ENCODE data around the gene CDH16. TPM values are rescaled to one million over a fixed set of nuclear protein-coding genes. Genes with fewer than 3 reads are reported as not detected.

The CDH16 gene
- total RNA-seq, 1 experiment from 2014 or later, result not detected

DNA sequence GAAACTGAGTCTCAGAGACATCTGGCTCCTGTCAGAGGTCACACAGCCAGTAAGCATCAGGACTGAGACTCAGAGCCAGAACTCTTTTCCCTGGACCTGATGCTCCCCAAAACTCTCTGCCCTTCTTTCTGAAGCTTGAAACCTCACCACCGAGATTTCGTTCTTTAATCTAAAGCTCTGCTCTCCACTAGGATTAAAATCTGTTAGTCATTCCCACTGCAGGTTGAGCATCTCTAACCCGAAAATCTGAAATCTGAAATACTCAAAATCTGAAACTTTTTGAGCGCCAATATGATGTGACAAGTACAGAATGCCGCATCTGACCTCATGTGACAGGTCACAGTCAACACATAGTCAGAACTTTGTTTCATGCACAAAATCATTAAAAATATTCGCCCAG is 2.2 kb downstream of the CDH16 start:
- Histone ChIP-seq H3K9me3 (replicated peaks) (no peaks in the 10 kb centered on the region), H3K4me3 (no peak overlapping the region), H3K36me3 (no peaks in the 10 kb centered on the region), H3K27ac (no peak overlapping the region), H3K27me3 (peaks cover 26% of the 10 kb centered on the region), H3K4me1 (peaks cover 6% of the 10 kb centered on the region; the same call in 1 of the 2 replicates)
- no peak for DNase-seq

- H3K27me3 ChIP-seq, result peaks cover 20% of the 10 kb centered on the region; the same call in 1 of the 2 replicates
- H3K9me3 ChIP-seq (replicated peaks), result no peaks in the 10 kb centered on the region
- no peak overlapping the region for H3K4me3 ChIP-seq
- H3K36me3 ChIP-seq, result no peaks in the 10 kb centered on the region
- H3K27ac ChIP-seq, result no peak overlapping the region
- no peak for DNase-seq
- peaks cover 6% of the 10 kb centered on the region; the same call in 1 of the 2 replicates for H3K4me1 ChIP-seq
Measured at GRCh38 chr16:66915041-66915440, 3.6 kb downstream of the CDH16 start.

DNA sequence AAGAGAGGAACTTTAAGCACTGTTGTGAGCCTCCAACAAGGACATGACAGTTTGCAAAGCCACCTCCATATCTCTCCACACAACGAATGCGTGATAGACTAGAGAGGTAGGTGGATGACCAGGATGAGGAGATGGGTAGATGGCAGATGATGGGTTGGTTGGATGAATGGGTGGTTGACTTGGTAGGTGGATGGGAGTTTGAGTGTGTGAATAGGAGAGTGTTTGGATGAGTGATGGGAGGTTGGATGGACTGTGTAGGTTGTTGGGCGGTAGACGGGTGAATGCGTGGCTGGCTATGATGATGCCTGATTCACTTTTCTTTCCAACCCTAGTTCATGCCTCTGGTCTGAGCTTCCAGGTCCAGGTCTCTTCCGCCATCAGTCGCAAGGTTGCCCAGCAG is 4.1 kb downstream of the CDH16 start:
- Histone ChIP-seq H3K4me3 (no peak overlapping the region), H3K4me1 (peaks cover 6% of the 10 kb centered on the region; the same call in 1 of the 2 replicates), H3K9me3 (replicated peaks) (no peaks in the 10 kb centered on the region), H3K27me3 (peaks cover 20% of the 10 kb centered on the region; the same call in 1 of the 2 replicates), H3K27ac (no peak overlapping the region), H3K36me3 (no peaks in the 10 kb centered on the region)
- no peak for DNase-seq

GRCh38 chr16:66913711-66914110 is 5.0 kb downstream of the CDH16 start:
- H3K27ac ChIP-seq, result no peak overlapping the region
- H3K4me3 ChIP-seq, result no peak overlapping the region
- H3K9me3 ChIP-seq (replicated peaks), result no peaks in the 10 kb centered on the region
- H3K27me3 ChIP-seq, result peaks cover 13% of the 10 kb centered on the region; the same call in 1 of the 2 replicates
- no peak for DNase-seq
- no peaks in the 10 kb centered on the region for H3K36me3 ChIP-seq
- H3K4me1 ChIP-seq, result peaks cover 6% of the 10 kb centered on the region; the same call in 1 of the 2 replicates

DNA sequence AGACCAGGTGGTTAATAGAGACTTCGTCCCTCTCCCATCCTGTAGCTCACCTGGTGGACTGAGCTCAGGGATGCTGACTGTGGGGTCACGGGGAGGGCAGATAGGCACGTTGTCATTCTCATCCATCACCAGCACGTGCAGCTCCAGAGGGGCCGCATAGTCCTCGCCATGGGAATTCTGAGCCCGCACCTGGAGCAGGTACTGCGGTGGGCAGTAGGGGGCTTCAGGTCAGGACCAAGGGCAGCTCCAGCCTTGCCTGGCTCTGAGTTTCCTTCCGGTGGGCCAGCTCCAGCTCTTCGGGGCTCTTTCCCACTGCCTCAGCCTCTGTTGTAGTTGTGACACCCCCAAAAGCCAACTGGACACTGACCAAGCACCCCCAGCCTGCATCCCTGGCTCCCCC is 5.6 kb downstream of the CDH16 start:
- Histone ChIP-seq H3K4me3 (no peak overlapping the region), H3K36me3 (no peaks in the 10 kb centered on the region), H3K27ac (no peak overlapping the region), H3K4me1 (peaks cover 6% of the 10 kb centered on the region; the same call in 1 of the 2 replicates), H3K9me3 (replicated peaks) (no peaks in the 10 kb centered on the region), H3K27me3 (0 out of 2 replicates have a peak, but pooled peaks cover 8% of the 10 kb centered on the region)
- no peak for DNase-seq

GRCh38 chr16:66911801-66912200 is 6.9 kb downstream of the CDH16 start:
- H3K27me3 ChIP-seq, result no peaks in the 10 kb centered on the region

GRCh38 chr16:66911112-66911511 is 7.6 kb downstream of the CDH16 start:
- Histone ChIP-seq H3K9me3 (replicated peaks) (no peaks in the 10 kb centered on the region), H3K27ac (no peak overlapping the region), H3K36me3 (no peaks in the 10 kb centered on the region), H3K4me3 (no peak overlapping the region), H3K4me1 (peaks cover 6% of the 10 kb centered on the region; the same call in 1 of the 2 replicates), H3K27me3 (no peaks in the 10 kb centered on the region)
- no peak for DNase-seq

More at GRCh38 chr16:66911801-66912200, 6.9 kb downstream of the CDH16 start:
- Histone ChIP-seq H3K4me3 (no peak overlapping the region), H3K4me1 (peaks cover 6% of the 10 kb centered on the region; the same call in 1 of the 2 replicates), H3K9me3 (replicated peaks) (no peaks in the 10 kb centered on the region), H3K27ac (no peak overlapping the region), H3K36me3 (no peaks in the 10 kb centered on the region)
- DNase-seq, result no peak

GRCh38 chr16:66910175-66910940 is 8.3 kb downstream of the CDH16 start:
- Histone ChIP-seq H3K36me3 (no peaks in the 10 kb centered on the region), H3K4me3 (no peak overlapping the region), H3K4me1 (peaks cover 10% of the 10 kb centered on the region; the same call in 1 of the 2 replicates), H3K27me3 (no peaks in the 10 kb centered on the region), H3K27ac (no peak overlapping the region), H3K9me3 (replicated peaks) (no peaks in the 10 kb centered on the region)
- no peak for DNase-seq

DNA sequence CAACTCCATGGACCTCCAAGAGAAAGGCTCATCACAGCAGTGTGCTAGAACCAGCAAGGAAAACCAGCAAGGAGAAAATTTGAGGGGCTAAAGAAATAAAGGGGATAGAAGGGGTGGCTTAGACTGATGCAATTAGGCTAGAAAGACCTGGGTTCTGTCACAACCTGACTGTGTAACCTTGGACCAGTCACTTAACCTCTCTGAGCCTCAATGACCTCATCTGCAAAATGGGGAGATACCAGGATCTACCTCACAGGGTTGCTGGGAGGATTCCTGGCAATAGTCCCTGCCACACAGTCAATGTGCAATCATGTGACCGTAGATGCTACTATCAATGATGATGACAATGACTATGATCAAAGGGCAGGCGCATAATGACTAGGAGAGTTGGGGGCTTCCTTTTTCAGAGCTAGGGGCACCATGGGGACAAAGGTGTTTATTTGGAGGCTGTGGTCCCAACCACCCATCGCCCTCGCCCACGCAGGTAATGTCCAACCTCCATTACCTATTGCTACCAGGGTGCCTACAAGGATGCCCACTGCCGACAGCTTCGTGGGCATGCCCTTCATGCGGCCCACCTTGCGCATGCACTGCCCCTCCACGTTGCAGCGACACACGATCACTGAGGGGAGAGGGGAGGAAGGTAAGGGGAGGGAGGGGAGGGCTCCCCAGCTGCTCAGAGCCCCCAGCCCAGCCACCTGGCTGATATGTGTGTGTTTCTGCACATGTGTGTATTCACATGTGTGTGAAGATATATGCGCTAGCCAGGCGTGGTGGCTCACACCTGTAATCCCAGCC is 9.7 kb downstream of the CDH16 start:
- H3K27me3 ChIP-seq, result no peaks in the 10 kb centered on the region
- H3K9me3 ChIP-seq (replicated peaks), result no peaks in the 10 kb centered on the region
- H3K27ac ChIP-seq, result no peak overlapping the region
- no peak overlapping the region for H3K4me3 ChIP-seq
- DNase-seq, result no peak
- H3K36me3 ChIP-seq, result no peaks in the 10 kb centered on the region
- peaks cover 17% of the 10 kb centered on the region; the same call in 1 of the 2 replicates for H3K4me1 ChIP-seq

- no peak for DNase-seq
- no peak overlapping the region for H3K4me3 ChIP-seq
Measured at GRCh38 chr16:66908116-66908515, 10.6 kb downstream of the CDH16 start.

GRCh38 chr16:66906916-66907836 is 11.5 kb downstream of the CDH16 start:
- Histone ChIP-seq H3K4me1 (peaks cover 15% of the 10 kb centered on the region; the same call in 1 of the 2 replicates), H3K4me3 (no peak overlapping the region)
- no peak for DNase-seq

More at GRCh38 chr16:66908116-66908515, 10.6 kb downstream of the CDH16 start:
- Histone ChIP-seq H3K4me1 (peaks cover 12% of the 10 kb centered on the region; the same call in 1 of the 2 replicates), H3K27ac (no peak overlapping the region), H3K9me3 (replicated peaks) (no peaks in the 10 kb centered on the region), H3K36me3 (no peaks in the 10 kb centered on the region), H3K27me3 (no peaks in the 10 kb centered on the region)

GRCh38 chr16:66905633-66906539 is 12.8 kb downstream of the CDH16 start:
- Histone ChIP-seq H3K27ac (no peak overlapping the region), H3K4me1 (peaks cover 15% of the 10 kb centered on the region; the same call in 1 of the 2 replicates), H3K9me3 (replicated peaks) (no peaks in the 10 kb centered on the region), H3K27me3 (no peaks in the 10 kb centered on the region), H3K36me3 (no peaks in the 10 kb centered on the region), H3K4me3 (no peak overlapping the region)
- peak; percentile 59 to 69 for DNase-seq

More at GRCh38 chr16:66906916-66907836, 11.5 kb downstream of the CDH16 start:
- Histone ChIP-seq H3K36me3 (no peaks in the 10 kb centered on the region), H3K27me3 (no peaks in the 10 kb centered on the region), H3K27ac (no peak overlapping the region), H3K9me3 (replicated peaks) (no peaks in the 10 kb centered on the region)

DNA sequence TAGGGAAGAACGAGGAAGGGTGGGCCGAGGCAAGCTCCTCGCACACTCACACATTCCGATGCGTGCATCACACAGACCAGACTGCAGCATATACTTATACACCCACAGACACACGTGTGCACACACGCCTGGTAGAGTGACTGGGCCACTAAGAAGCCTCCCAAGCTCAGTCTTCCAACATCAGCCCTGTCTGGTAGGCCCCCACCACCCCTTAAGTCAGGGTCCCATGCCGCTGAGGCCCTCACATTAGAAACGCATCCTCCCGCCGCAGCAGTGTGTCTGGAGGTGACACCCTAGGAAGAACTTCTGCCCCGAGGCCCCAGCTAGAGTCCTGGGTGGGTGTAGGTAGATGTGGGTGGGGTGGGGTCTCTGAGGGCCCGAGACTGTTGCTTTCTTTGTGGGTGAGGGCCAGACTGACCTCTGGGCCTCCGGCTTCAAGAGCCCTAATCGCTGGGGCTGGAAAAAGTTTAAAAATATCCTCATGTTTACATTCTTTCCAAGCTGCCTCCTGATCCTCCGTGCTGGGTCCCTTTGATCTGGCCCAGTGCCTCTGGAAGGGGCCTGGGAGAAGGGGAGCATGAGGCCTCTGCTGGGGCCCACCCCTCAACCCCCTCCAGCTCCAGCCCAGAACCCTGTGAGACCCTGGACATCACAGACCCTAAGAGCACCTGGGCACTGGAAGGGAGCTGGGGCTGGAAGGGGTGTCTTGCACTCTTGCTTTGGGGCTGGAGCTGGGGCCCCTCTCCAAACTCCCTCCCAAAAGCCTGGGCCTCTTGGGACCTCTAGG is 13.6 kb downstream of the CDH16 start:
- no peaks in the 10 kb centered on the region for H3K36me3 ChIP-seq
- DNase-seq, result no peak
- H3K27me3 ChIP-seq, result no peaks in the 10 kb centered on the region
- H3K4me1 ChIP-seq, result peaks cover 23% of the 10 kb centered on the region
- H3K9me3 ChIP-seq (replicated peaks), result no peaks in the 10 kb centered on the region
- H3K4me3 ChIP-seq, result no peak overlapping the region
- H3K27ac ChIP-seq, result no peak overlapping the region

Measured in SJCRH30 (cell line).